ENCODE results near the gene KLKB1. TPM values are rescaled to one million over a fixed set of nuclear protein-coding genes. Genes with fewer than 3 reads are reported as not detected.

Gene KLKB1
- polyA plus RNA-seq, 1 of the 3 experiments (the other 2 are of a cell fraction), result 0.12 TPM

DNA sequence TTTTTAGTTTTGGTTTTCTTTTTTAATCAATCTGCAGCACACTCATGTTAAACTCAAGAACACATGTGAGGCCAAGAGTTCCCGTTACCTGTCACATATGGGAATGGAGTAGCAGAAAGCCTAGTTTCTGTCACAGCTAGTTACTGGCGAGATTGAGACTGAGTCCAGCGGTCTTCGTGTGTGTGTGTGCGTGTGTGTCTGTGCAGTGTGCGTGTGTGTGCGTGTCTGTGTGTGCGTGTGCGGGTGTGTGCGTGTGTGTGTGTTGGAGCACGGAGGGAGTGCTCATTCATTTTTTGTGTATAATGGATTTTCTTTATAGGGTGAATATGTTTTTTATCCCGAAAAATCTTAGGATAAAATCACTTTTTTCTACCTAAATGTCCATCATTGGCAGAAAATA, 57.8 kb downstream of the KLKB1 start:
- Histone ChIP-seq H3K27ac (ENCODE audit: low read depth in 2 of 2, low read length in 1 of 2) (no peak overlapping the region), H3K4me3 (ENCODE audit: low read depth in 2 of 2, low read length in 1 of 2) (no peak overlapping the region), H3K79me2 (ENCODE audit: insufficient read depth) (no peaks in the 10 kb centered on the region), H3K4me2 (no peak overlapping the region), H3K4me1 (ENCODE audit: control insufficient read depth in 1 of 2, insufficient read depth in 2 of 2, low read depth in 1 of 2, low read length in 1 of 2) (no peaks in the 10 kb centered on the region), H3K9me2 (no peaks in the 10 kb centered on the region), H3K9ac (no peak overlapping the region), H3K27me3 (ENCODE audit: insufficient read depth) (no peaks in the 10 kb centered on the region; the same call in 1 of the 2 replicates), H2AFZ (ENCODE audit: low read depth) (no peak overlapping the region), H3K9me3 (no peaks in the 10 kb centered on the region), H3F3A (replicated peaks; ENCODE audit: insufficient read depth) (no peaks in the 10 kb centered on the region), H4K20me1 (ENCODE audit: insufficient read depth) (no peaks in the 10 kb centered on the region), H3K36me3 (replicated peaks in 1 of 2; ENCODE audit: control insufficient read depth in 1 of 2, insufficient read depth in 2 of 2, low read length in 1 of 2) (no peaks in the 10 kb centered on the region)
- no peak for DNase-seq
- CTCF ChIA-PET, result interaction anchor here (1.8 kb wide), 1 partner anchor 11 kb away, joined by 8 read pairs; no protein-coding TSS in a partner anchor
- WGBS (ENCODE audit: low lambda C conversion rate), result 41% methylated on average over 12 of the region's 12 CpGs
- TF ChIP-seq EZH2phosphoT487 (IDR thresholded peaks at IDR 0.05; ENCODE audit: borderline replicate concordance, low read depth) (no peak), FOSL2 (IDR thresholded peaks at IDR 0.05; ENCODE audit: borderline replicate concordance, low read depth) (no peak), RCOR1 (IDR thresholded peaks at IDR 0.05; ENCODE audit: low read length) (no peak), NRF1 (IDR thresholded peaks at IDR 0.05; ENCODE audit: low read depth, low read length) (no peak), SIN3A (IDR thresholded peaks at IDR 0.05; ENCODE audit: borderline replicate concordance, low read depth, low read length) (no peak), GABPA (IDR thresholded peaks at IDR 0.05; ENCODE audit: low read depth) (no peak), JUND (IDR thresholded peaks at IDR 0.05) (no peak), GATA2 (CRISPR knock-in tag; IDR thresholded peaks at IDR 0.05) (no peak), MEF2A (IDR thresholded peaks at IDR 0.05; ENCODE audit: borderline replicate concordance, low read depth) (no peak), TEAD4 (IDR thresholded peaks at IDR 0.05; ENCODE audit: borderline replicate concordance, insufficient read depth) (no peak), ELF1 (IDR thresholded peaks at IDR 0.05) (no peak), MXI1 (IDR thresholded peaks at IDR 0.05; ENCODE audit: low read depth, low read length) (no peak), RXRA (IDR thresholded peaks at IDR 0.05; ENCODE audit: borderline replicate concordance, low read depth) (no peak)
- TF ChIP-seq, protein P1, sequence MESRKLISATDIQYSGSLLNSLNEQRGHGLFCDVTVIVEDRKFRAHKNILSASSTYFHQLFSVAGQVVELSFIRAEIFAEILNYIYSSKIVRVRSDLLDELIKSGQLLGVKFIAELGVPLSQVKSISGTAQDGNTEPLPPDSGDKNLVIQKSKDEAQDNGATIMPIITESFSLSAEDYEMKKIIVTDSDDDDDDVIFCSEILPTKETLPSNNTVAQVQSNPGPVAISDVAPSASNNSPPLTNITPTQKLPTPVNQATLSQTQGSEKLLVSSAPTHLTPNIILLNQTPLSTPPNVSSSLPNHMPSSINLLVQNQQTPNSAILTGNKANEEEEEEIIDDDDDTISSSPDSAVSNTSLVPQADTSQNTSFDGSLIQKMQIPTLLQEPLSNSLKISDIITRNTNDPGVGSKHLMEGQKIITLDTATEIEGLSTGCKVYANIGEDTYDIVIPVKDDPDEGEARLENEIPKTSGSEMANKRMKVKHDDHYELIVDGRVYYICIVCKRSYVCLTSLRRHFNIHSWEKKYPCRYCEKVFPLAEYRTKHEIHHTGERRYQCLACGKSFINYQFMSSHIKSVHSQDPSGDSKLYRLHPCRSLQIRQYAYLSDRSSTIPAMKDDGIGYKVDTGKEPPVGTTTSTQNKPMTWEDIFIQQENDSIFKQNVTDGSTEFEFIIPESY (IDR thresholded peaks at IDR 0.05; ENCODE audit: borderline replicate concordance, low read depth), result no peak
- TF ChIP-seq, protein P2, sequence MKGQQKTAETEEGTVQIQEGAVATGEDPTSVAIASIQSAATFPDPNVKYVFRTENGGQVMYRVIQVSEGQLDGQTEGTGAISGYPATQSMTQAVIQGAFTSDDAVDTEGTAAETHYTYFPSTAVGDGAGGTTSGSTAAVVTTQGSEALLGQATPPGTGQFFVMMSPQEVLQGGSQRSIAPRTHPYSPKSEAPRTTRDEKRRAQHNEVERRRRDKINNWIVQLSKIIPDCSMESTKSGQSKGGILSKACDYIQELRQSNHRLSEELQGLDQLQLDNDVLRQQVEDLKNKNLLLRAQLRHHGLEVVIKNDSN (IDR thresholded peaks at IDR 0.05; ENCODE audit: borderline replicate concordance, low read depth), result no peak
- POLR2A ChIA-PET, result no interaction called here

DNA sequence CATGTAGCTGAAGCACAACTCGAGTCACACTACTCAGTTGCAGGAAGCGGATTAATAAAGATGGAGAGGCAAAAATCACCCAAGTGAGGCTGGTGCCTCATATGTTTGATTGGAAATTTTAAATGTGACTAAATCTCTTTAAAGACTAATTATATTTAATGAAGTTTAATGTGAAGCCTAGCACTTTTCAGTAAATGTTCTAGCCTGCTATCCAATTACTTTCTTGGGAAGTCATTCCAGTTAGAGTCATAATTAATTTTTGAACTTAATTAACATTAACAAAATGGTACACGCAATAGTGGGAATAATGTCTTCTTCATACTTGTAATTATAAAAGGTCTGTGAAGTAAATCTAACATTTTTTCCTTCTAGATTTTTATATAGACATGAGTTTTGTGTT, 59.3 kb downstream of the KLKB1 start:
- H3K9ac ChIP-seq, result no peak overlapping the region
- no peaks in the 10 kb centered on the region for H3K36me3 ChIP-seq (replicated peaks in 1 of 2; ENCODE audit: control insufficient read depth in 1 of 2, insufficient read depth in 2 of 2, low read length in 1 of 2)
- TF ChIP-seq TCF12 (IDR thresholded peaks at IDR 0.05) (no peak), NRF1 (IDR thresholded peaks at IDR 0.05; ENCODE audit: low read depth, low read length) (no peak), FOXM1 (IDR thresholded peaks at IDR 0.05; ENCODE audit: low read depth) (no peak), EP300 (IDR thresholded peaks at IDR 0.05; ENCODE audit: borderline replicate concordance in 1 of 2, low read depth in 1 of 2, low read length in 1 of 2) (no peak), FOXJ3 (CRISPR knock-in tag; IDR thresholded peaks at IDR 0.05) (no peak), TEAD4 (IDR thresholded peaks at IDR 0.05; ENCODE audit: borderline replicate concordance, insufficient read depth) (no peak), RCOR1 (IDR thresholded peaks at IDR 0.05; ENCODE audit: low read length) (no peak)
- TF ChIP-seq, protein P3, sequence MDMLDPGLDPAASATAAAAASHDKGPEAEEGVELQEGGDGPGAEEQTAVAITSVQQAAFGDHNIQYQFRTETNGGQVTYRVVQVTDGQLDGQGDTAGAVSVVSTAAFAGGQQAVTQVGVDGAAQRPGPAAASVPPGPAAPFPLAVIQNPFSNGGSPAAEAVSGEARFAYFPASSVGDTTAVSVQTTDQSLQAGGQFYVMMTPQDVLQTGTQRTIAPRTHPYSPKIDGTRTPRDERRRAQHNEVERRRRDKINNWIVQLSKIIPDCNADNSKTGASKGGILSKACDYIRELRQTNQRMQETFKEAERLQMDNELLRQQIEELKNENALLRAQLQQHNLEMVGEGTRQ (IDR thresholded peaks at IDR 0.05; ENCODE audit: borderline replicate concordance, low read depth, low read length), result no peak
- TF ChIP-seq, protein P4, sequence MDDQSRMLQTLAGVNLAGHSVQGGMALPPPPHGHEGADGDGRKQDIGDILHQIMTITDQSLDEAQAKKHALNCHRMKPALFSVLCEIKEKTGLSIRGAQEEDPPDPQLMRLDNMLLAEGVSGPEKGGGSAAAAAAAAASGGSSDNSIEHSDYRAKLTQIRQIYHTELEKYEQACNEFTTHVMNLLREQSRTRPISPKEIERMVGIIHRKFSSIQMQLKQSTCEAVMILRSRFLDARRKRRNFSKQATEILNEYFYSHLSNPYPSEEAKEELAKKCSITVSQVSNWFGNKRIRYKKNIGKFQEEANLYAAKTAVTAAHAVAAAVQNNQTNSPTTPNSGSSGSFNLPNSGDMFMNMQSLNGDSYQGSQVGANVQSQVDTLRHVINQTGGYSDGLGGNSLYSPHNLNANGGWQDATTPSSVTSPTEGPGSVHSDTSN (IDR thresholded peaks at IDR 0.05), result no peak
- TF ChIP-seq, protein P5, sequence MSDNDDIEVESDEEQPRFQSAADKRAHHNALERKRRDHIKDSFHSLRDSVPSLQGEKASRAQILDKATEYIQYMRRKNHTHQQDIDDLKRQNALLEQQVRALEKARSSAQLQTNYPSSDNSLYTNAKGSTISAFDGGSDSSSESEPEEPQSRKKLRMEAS (IDR thresholded peaks at IDR 0.05; ENCODE audit: low read depth), result no peak
- TF ChIP-seq, protein P2 (IDR thresholded peaks at IDR 0.05; ENCODE audit: borderline replicate concordance, low read depth), result no peak
- H3F3A ChIP-seq (replicated peaks; ENCODE audit: insufficient read depth), result no peaks in the 10 kb centered on the region
- no peaks in the 10 kb centered on the region for H3K9me3 ChIP-seq
- no peaks in the 10 kb centered on the region; the same call in 1 of the 2 replicates for H3K27me3 ChIP-seq (ENCODE audit: insufficient read depth)
- no peaks in the 10 kb centered on the region for H3K4me1 ChIP-seq (ENCODE audit: control insufficient read depth in 1 of 2, insufficient read depth in 2 of 2, low read depth in 1 of 2, low read length in 1 of 2)
- H3K4me2 ChIP-seq, result no peak overlapping the region
- CTCF ChIA-PET, result no interaction called here
- H3K9me2 ChIP-seq, result no peaks in the 10 kb centered on the region
- H2AFZ ChIP-seq (ENCODE audit: low read depth), result no peak overlapping the region
- 44% methylated on average over 3 of the region's 3 CpGs for WGBS (ENCODE audit: low lambda C conversion rate)
- no peak overlapping the region for H3K27ac ChIP-seq (ENCODE audit: low read depth in 2 of 2, low read length in 1 of 2)
- H3K79me2 ChIP-seq (ENCODE audit: insufficient read depth), result no peaks in the 10 kb centered on the region
- no peak for DNase-seq
- H4K20me1 ChIP-seq (ENCODE audit: insufficient read depth), result no peaks in the 10 kb centered on the region
- POLR2A ChIA-PET, result no interaction called here
- no peak overlapping the region for H3K4me3 ChIP-seq (ENCODE audit: low read depth in 2 of 2, low read length in 1 of 2)

All from SK-N-SH (cell line).